Endothelial cell of umbilical vein (primary cell): Measurements from ENCODE around the gene ENKD1. TPM values are rescaled to one million over a fixed set of nuclear protein-coding genes. Genes with fewer than 3 reads are reported as not detected.

Experiments used
- BruUV-seq: library from RNA; stranded (reverse); fragments of 400-500 nt; replicated peaks from 2 replicates; lab custom pipeline; 2021; lab: Mats Ljungman, UMichigan
- CTCF ChIA-PET: fragments of 300-600, 350-600 bp; sonication (Branson Sonifier 250); formaldehyde crosslinking; loops from one replicate; lab custom pipeline; 2021; ENCODE audit warnings: antibody characterized with exemption, inconsistent platforms; lab: Charles Lee
- POLR2A ChIA-PET: fragments of 300-600, 350-600 bp; sonication (Branson Sonifier 250); formaldehyde crosslinking; loops from one replicate; lab custom pipeline; 2021; ENCODE audit warnings: antibody characterized with exemption, inconsistent platforms; lab: Charles Lee
- DNase-seq: peaks from one replicate; pipeline ENCODE4 v3.0.0-alpha.2; 2011; ENCODE audit warnings: low read depth, low spot score
- FAIRE-seq: peaks from 2 replicates; lab custom pipeline; 2011; peaks lifted over from hg19 to GRCh38; lab: Jason Lieb, UNC
- H2AFZ ChIP-seq: 2 replicates; pipeline ENCODE4 v1.6.0; 2012; ENCODE audit warnings: low read depth, low read length, control low read depth, inconsistent platforms
- H3K27ac ChIP-seq: 2 replicates; pipeline ENCODE4 v1.5.1; 2011; ENCODE audit warnings: low read depth, mild to moderate bottlenecking, control low read depth, low read length, moderate library complexity; ENCODE audit not compliant: insufficient read depth
- H3K27me3 ChIP-seq, 2 experiments: 2 replicates each; pipeline versions ENCODE4 v1.6.0 to v1.6.1; 2011; ENCODE audit warnings: low read length in 2 of 2, mixed read lengths in 1 of 2; ENCODE audit not compliant: control insufficient read depth in 2 of 2, insufficient read depth in 2 of 2
- H3K36me3 ChIP-seq, 2 experiments: 2 replicates in 1 of 2; 3 replicates in 1 of 2; pipeline ENCODE4 v1.5.1; 2011; ENCODE audit warnings: low read length in 2 of 2, mild to moderate bottlenecking in 1 of 2, moderate library complexity in 1 of 2; ENCODE audit not compliant: control insufficient read depth in 2 of 2, insufficient read depth in 2 of 2; ENCODE audit errors: extremely low read depth in 1 of 2
- H3K4me1 ChIP-seq: 3 replicates; pipeline ENCODE4 v1.5.1; 2011; ENCODE audit warnings: mild to moderate bottlenecking, low read length; ENCODE audit not compliant: control insufficient read depth, insufficient read depth; ENCODE audit errors: extremely low read depth
- H3K4me2 ChIP-seq: 2 replicates; pipeline ENCODE4 v1.6.1; 2011; ENCODE audit warnings: low read length, control low read depth, mixed read lengths; ENCODE audit not compliant: insufficient read depth
- H3K4me3 ChIP-seq, 3 experiments: fragments of 200-600 bp in 1 of 3; sonication (generic), shearing (Covaris generic) in 1 of 3; replicated peaks in 1 of 3; 2 replicates each; pipeline ENCODE4 v1.5.1; 2011 to 2016; ENCODE audit warnings: control low read depth in 3 of 3, low read length in 3 of 3, mild to moderate bottlenecking in 2 of 3, inconsistent platforms in 1 of 3, low read depth in 1 of 3, moderate library complexity in 1 of 3; ENCODE audit not compliant: insufficient read depth in 1 of 3
- H3K79me2 ChIP-seq: 2 replicates; pipeline ENCODE4 v1.6.0; 2012; ENCODE audit warnings: low read length, inconsistent platforms; ENCODE audit not compliant: control insufficient read depth, insufficient read depth
- H3K9ac ChIP-seq: replicated peaks from 2 replicates; pipeline ENCODE3; 2011; ENCODE audit warnings: low read length, control low read depth; ENCODE audit not compliant: insufficient read depth; ENCODE audit errors: extremely low read depth
- H3K9me1 ChIP-seq: replicated peaks from 3 replicates; pipeline ENCODE4 v1.6.0; 2011; ENCODE audit warnings: mild to moderate bottlenecking, low read length; ENCODE audit not compliant: control insufficient read depth, insufficient read depth; ENCODE audit errors: extremely low read depth
- H3K9me3 ChIP-seq: replicated peaks from 2 replicates; pipeline ENCODE4 v1.5.1; 2012; ENCODE audit warnings: low read length, inconsistent platforms; ENCODE audit not compliant: control insufficient read depth, insufficient read depth
- H4K20me1 ChIP-seq: replicated peaks from 2 replicates; pipeline ENCODE3; 2011; ENCODE audit warnings: mild to moderate bottlenecking, low read length; ENCODE audit not compliant: control insufficient read depth, insufficient read depth; ENCODE audit errors: extremely low read depth
- EZH2 ChIP-seq: IDR thresholded peaks from 2 replicates; pipeline ENCODE4 v1.6.1; 2012; ENCODE audit warnings: borderline replicate concordance, low read depth, mild to moderate bottlenecking, moderate library complexity, low read length, inconsistent platforms; ENCODE audit not compliant: severe bottlenecking
- FOS ChIP-seq: IDR thresholded peaks from 2 replicates; pipeline ENCODE4 v1.6.1; 2011; ENCODE audit warnings: mild to moderate bottlenecking, low read length, moderate library complexity, borderline replicate concordance; ENCODE audit not compliant: insufficient read depth
- GATA2 ChIP-seq: IDR thresholded peaks from 2 replicates; pipeline ENCODE4 v1.7.0; 2011; ENCODE audit warnings: low read depth, mild to moderate bottlenecking, moderate library complexity, mixed read lengths, low read length; ENCODE audit not compliant: insufficient read length, insufficient read depth
- JUN ChIP-seq: IDR thresholded peaks from 2 replicates; pipeline ENCODE4 v1.6.1; 2011; ENCODE audit warnings: borderline replicate concordance, low read depth; ENCODE audit not compliant: insufficient read length, insufficient read depth
- MYC ChIP-seq: IDR thresholded peaks from one replicate; pipeline ENCODE4 v1.6.1; 2011; ENCODE audit warnings: mild to moderate bottlenecking, low read depth, low read length
- POLR2A ChIP-seq: IDR thresholded peaks from 2 replicates; pipeline ENCODE4 v1.6.1; 2012; ENCODE audit warnings: low read depth, mild to moderate bottlenecking, control low read depth, low read length
- POLR2AphosphoS5 ChIP-seq: IDR thresholded peaks from 2 replicates; pipeline ENCODE4 v1.6.1; 2012; ENCODE audit warnings: low read depth, mild to moderate bottlenecking, control low read depth, low read length, moderate library complexity; ENCODE audit not compliant: insufficient read depth
- dilution Hi-C: fragments of 300-500 bp; cut with MboI; formaldehyde crosslinking; loops from one replicate; pipeline ENCODE4 v1.15.0; 2019; ENCODE audit warnings: low sequenced_read_pairs; ENCODE audit not compliant: extremely low pct_ligation_motif_present
- intact Hi-C: fragments of 100-400 bp; cut with micrococcal nuclease; formaldehyde crosslinking; loops from one replicate; pipeline ENCODE4 v1.10.0; 2022
- polyA plus RNA-seq, 4 experiments: library from polyadenylated mRNA; depleted of rRNA in 3 of 4; stranded (reverse) in 3 of 4; unstranded in 1 of 4; fragments of >200 nt; gene quantifications; 2 replicates each; pipeline versions ENCODE4 v1.2.1 to v1.2.3, GENCODE V29; 2011 to 2012; ENCODE audit warnings: missing spikeins in 1 of 4
- total RNA-seq: library from RNA; stranded (reverse); gene quantifications from 2 replicates; pipeline ENCODE4 v1.2.3, GENCODE V29; 2021
- TF ChIP-seq, protein P1 (sequence below), 2 donors: IDR thresholded peaks; 1 replicate in 1 of 2; 2 replicates in 1 of 2; pipeline ENCODE4 v1.5.1; 2011; ENCODE audit warnings: low read length in 2 of 2, mild to moderate bottlenecking in 2 of 2, moderate library complexity in 2 of 2, control low read depth in 1 of 2, inconsistent platforms in 1 of 2, low read depth in 1 of 2; ENCODE audit not compliant: insufficient read depth in 1 of 2; ENCODE audit errors: extremely low read depth in 1 of 2
- TF ChIP-seq, protein P2 (sequence below): IDR thresholded peaks from 2 replicates; pipeline ENCODE4 v1.6.1; 2011; ENCODE audit not compliant: insufficient read depth, insufficient read length

Gene ENKD1
- total and polyA plus RNA-seq, 2 donors (not counting 3 experiments of a cell fraction or from before 2014, with no cell fraction given) = 16.7 to 17.3 TPM

DNA sequence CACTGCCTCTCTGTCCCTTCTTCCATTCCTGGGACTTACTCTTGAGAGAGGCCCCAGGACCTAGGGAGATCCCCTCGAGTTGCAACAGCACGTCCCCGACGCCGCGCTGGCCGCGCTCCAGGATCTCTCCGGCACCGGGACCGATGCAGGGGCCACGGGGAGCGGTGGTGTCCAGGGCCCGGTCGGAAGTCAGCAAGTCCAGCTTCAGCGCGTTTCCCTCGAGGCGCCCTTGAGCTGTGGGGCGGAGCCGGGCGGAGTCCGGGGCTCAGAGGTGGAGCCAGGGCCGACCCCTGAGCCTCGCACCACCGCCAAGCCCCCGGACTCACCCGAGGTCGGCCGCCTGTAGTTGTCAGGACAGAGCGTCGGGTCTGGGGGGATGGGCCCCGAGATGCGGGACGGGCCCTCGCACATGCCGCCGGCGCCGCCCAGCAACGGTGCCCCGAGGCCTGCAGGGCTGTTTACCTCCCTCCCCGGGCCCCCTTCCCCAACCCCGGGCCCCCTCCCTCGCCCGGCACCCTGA lies 458 bp downstream of the ENKD1 start:
- DNase-seq (peak; percentile 30), FAIRE-seq (no peak)
- Histone ChIP-seq H3K4me1 (peaks cover 19% of the 10 kb centered on the region), H4K20me1 (no peaks in the 10 kb centered on the region), H3K36me3 (peaks cover 0 to 6% of the 10 kb centered on the region in 2 experiments), H3K9me3 (no peaks in the 10 kb centered on the region), H3K79me2 (no peaks in the 10 kb centered on the region), H3K4me2 (peak overlapping the region; percentile 18), H3K9me1 (no peaks in the 10 kb centered on the region), H3K27me3 (no peaks in the 10 kb centered on the region), H3K9ac (peak overlapping the region; percentile 32), H3K27ac (no peak overlapping the region), H2AFZ (peak overlapping the region; percentile 12), H3K4me3 (peak overlapping the region; percentile 27 to 74 (median 36))
- intact Hi-C loops = no loop called here
- POLR2A ChIA-PET = no interaction called here
- TF ChIP-seq, protein P1, sequence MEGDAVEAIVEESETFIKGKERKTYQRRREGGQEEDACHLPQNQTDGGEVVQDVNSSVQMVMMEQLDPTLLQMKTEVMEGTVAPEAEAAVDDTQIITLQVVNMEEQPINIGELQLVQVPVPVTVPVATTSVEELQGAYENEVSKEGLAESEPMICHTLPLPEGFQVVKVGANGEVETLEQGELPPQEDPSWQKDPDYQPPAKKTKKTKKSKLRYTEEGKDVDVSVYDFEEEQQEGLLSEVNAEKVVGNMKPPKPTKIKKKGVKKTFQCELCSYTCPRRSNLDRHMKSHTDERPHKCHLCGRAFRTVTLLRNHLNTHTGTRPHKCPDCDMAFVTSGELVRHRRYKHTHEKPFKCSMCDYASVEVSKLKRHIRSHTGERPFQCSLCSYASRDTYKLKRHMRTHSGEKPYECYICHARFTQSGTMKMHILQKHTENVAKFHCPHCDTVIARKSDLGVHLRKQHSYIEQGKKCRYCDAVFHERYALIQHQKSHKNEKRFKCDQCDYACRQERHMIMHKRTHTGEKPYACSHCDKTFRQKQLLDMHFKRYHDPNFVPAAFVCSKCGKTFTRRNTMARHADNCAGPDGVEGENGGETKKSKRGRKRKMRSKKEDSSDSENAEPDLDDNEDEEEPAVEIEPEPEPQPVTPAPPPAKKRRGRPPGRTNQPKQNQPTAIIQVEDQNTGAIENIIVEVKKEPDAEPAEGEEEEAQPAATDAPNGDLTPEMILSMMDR (IDR thresholded peaks at IDR 0.05; ENCODE audit: extremely low read depth in 1 of 2, insufficient read depth in 1 of 2, low read depth in 1 of 2, low read length in 2 of 2) = peak in 1 of 2 donors; percentile 1
- TF ChIP-seq MYC = no peak
- peak; percentile 0 for TF ChIP-seq POLR2AphosphoS5
- CTCF ChIA-PET = interaction anchor here (0.9 to 12.7 kb wide), 10 partner anchors 10 to 172 kb away, joined by 3 to 163 read pairs (median 3); partner anchors contain the start of genes CARMIL2 and CTCF
- no TSS peak for BruUV-seq
- dilution Hi-C loops = no loop called here

DNA sequence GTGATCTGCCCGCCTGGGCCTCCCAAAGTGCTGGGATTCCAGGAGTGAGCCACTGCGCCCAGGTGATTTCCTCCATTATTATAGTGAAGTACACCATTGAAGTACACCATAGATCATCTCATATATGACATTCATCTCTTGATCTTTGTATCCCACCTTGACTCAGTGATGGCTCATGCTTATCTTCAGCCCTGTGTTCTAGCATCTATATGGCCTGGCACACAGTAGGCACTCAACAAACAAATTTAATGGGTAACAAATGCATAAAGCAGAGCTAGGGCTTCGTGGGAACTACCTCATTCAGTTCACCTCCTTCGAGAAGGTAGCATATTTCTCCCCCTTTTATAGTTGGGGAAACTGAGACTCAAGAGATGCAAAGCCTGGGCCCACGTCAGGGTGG lies 952 bp downstream of the ENKD1 start:
- H3K9me1 ChIP-seq = no peaks in the 10 kb centered on the region
- no peaks in the 10 kb centered on the region for H3K79me2 ChIP-seq
- H3K4me2 ChIP-seq = peak overlapping the region; percentile 18
- ChIA-PET POLR2A (no interaction called here), CTCF (interaction anchor here (0.9 to 12.7 kb wide), 8 partner anchors 20 to 171 kb away, joined by 3 to 163 read pairs (median 3); partner anchors contain the start of genes CARMIL2 and CTCF)
- dilution Hi-C loops (no loop called here), intact Hi-C loops (no loop called here)
- no peak overlapping the region for H3K27ac ChIP-seq
- FAIRE-seq = no peak
- H3K9ac ChIP-seq = no peak overlapping the region
- H3K4me3 ChIP-seq = peak overlapping the region in 2 of 3 experiments; percentile 27 to 74
- no peaks in the 10 kb centered on the region for H3K27me3 ChIP-seq
- peaks cover 20% of the 10 kb centered on the region for H3K4me1 ChIP-seq
- BruUV-seq = no TSS peak
- no peaks in the 10 kb centered on the region for H4K20me1 ChIP-seq
- H3K9me3 ChIP-seq = no peaks in the 10 kb centered on the region
- H3K36me3 ChIP-seq = peaks cover 0 to 6% of the 10 kb centered on the region in 2 experiments
- no peak for TF ChIP-seq FOS
- TF ChIP-seq POLR2AphosphoS5 = no peak
- TF ChIP-seq MYC = no peak
- no peak for TF ChIP-seq JUN
- no peak for TF ChIP-seq EZH2
- no peak for TF ChIP-seq POLR2A
- TF ChIP-seq GATA2 = no peak
- TF ChIP-seq, protein P2, sequence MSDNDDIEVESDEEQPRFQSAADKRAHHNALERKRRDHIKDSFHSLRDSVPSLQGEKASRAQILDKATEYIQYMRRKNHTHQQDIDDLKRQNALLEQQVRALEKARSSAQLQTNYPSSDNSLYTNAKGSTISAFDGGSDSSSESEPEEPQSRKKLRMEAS = no peak
- TF ChIP-seq, protein P1 (IDR thresholded peaks at IDR 0.05; ENCODE audit: extremely low read depth in 1 of 2, insufficient read depth in 1 of 2, low read depth in 1 of 2, low read length in 2 of 2) = no peak
- H2AFZ ChIP-seq = no peak overlapping the region
- DNase-seq = no peak
